SU-DHL-6 (cell line): ENCODE measurements around the gene SCYGR1.

Source experiments
- EZH2phosphoT487 ChIP-seq: fragments of 200-600 bp; sonication (generic), shearing (Covaris generic); conservative IDR thresholded peaks from 2 replicates; pipeline ENCODE4 v1.6.1; 2018; ENCODE audit warnings: mild to moderate bottlenecking, antibody characterized with exemption, low read length, moderate library complexity, mixed read lengths
- TF ChIP-seq, protein P1 (sequence below): fragments of 200-600 bp; sonication (generic); IDR thresholded peaks from one replicate; pipeline ENCODE4 v1.5.1; 2017; ENCODE audit warnings: antibody characterized with exemption, mild to moderate bottlenecking, low read length, moderate library complexity; ENCODE audit not compliant: insufficient read depth, poor library complexity, severe bottlenecking

DNA sequence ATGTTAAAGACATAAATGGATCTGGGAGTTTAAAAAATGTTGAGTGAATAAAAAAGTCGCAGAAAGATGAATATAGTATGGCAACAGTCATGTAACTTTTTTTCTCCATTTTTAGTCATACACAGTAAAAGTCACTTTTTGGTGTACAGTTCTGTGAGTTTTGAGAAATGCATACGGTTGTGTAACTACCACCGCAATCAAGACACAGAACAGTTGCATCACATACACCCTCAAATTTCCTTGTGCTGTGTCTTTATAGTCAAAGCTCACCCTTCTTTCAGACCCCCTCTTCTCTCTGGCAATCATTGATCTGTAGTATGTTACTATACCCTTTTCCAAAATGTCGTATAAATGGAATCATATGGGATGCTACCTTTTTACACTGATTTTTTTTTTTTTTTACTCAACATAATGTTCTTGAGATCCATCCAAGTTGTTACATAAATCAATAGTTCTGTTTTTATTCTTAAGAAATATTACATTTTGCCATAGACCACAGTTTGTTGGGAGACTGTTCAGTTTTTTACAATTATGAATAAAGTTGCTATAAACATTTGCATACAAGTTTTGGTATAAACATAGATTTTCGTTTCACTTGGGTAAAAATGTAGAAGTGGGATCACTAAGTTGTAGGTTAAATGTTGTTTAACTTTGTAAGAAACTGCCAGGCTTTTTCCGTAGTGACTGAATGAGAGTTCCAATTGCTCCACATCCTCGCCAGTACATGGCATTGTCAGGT is 48.9 kb upstream of the SCYGR1 start:
- TF ChIP-seq, protein P1, sequence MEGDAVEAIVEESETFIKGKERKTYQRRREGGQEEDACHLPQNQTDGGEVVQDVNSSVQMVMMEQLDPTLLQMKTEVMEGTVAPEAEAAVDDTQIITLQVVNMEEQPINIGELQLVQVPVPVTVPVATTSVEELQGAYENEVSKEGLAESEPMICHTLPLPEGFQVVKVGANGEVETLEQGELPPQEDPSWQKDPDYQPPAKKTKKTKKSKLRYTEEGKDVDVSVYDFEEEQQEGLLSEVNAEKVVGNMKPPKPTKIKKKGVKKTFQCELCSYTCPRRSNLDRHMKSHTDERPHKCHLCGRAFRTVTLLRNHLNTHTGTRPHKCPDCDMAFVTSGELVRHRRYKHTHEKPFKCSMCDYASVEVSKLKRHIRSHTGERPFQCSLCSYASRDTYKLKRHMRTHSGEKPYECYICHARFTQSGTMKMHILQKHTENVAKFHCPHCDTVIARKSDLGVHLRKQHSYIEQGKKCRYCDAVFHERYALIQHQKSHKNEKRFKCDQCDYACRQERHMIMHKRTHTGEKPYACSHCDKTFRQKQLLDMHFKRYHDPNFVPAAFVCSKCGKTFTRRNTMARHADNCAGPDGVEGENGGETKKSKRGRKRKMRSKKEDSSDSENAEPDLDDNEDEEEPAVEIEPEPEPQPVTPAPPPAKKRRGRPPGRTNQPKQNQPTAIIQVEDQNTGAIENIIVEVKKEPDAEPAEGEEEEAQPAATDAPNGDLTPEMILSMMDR: no peak
- TF ChIP-seq EZH2phosphoT487: no peak
